ENCODE data around the gene BOC. TPM values are rescaled to one million over a fixed set of nuclear protein-coding genes. Genes with fewer than 3 reads are reported as not detected.

Gene BOC
- total and polyA plus RNA-seq, 12 donors, result 2.1 to 13.9 (median 4.9) TPM

DNA sequence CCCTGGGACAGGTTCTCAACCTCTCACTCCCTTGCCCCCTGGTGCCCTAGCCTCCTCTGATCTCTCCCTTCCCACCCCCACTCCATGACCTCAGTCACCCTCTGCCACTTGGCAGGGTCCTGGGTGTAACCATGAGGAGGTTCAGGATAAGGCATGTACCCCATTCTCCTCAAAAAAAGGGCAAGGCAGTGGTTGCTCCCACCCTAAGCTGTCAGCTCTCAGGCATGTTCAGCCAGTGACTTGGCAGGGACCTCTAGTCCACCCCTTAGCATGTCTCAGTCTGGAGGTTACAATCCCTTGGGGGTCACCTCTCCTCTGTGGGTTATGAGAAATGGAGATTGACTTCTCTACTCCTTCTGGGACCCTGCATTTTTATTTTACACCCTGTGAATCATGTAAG is 11.0 kb upstream of the BOC start:
- Histone ChIP-seq H3K4me1 (no peaks in the 10 kb centered on the region), H3K27ac (no peak overlapping the region), H3K36me3 (no peaks in the 10 kb centered on the region), H3K27me3 (peaks cover 0 to 5% (median 0%) of the 10 kb centered on the region in 7 donors), H3K4me3 (no peak overlapping the region), H3K9me3 (peaks cover 0 to 8% (median 0%) of the 10 kb centered on the region in 11 donors)
- intact Hi-C loops (cut with DNase I), result no loop called here
- ATAC-seq (no peak), DNase-seq (no peak)
- TF ChIP-seq, protein P1, sequence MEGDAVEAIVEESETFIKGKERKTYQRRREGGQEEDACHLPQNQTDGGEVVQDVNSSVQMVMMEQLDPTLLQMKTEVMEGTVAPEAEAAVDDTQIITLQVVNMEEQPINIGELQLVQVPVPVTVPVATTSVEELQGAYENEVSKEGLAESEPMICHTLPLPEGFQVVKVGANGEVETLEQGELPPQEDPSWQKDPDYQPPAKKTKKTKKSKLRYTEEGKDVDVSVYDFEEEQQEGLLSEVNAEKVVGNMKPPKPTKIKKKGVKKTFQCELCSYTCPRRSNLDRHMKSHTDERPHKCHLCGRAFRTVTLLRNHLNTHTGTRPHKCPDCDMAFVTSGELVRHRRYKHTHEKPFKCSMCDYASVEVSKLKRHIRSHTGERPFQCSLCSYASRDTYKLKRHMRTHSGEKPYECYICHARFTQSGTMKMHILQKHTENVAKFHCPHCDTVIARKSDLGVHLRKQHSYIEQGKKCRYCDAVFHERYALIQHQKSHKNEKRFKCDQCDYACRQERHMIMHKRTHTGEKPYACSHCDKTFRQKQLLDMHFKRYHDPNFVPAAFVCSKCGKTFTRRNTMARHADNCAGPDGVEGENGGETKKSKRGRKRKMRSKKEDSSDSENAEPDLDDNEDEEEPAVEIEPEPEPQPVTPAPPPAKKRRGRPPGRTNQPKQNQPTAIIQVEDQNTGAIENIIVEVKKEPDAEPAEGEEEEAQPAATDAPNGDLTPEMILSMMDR (IDR thresholded peaks at IDR 0.05), result no peak

GRCh38 chr3:113200946-113201345 is 10.4 kb upstream of the BOC start:
- H3K4me1 ChIP-seq, result no peaks in the 10 kb centered on the region
- no peaks in the 10 kb centered on the region for H3K36me3 ChIP-seq
- H3K27ac ChIP-seq, result no peak overlapping the region
- H3K9me3 ChIP-seq, result peaks cover 0 to 8% (median 0%) of the 10 kb centered on the region in 11 donors
- intact Hi-C loops (cut with DNase I), result no loop called here
- H3K27me3 ChIP-seq, result peaks cover 0 to 7% (median 0%) of the 10 kb centered on the region in 7 donors
- WGBS, 2 donors, result 75 to 81% methylated on average over 1 of the region's 1 CpG
- TF ChIP-seq, protein P1 (IDR thresholded peaks at IDR 0.05), result no peak
- DNase-seq, result no peak
- H3K4me3 ChIP-seq, result no peak overlapping the region
- ATAC-seq, result no peak

GRCh38 chr3:113204371-113204770 is 7.0 kb upstream of the BOC start:
- Histone ChIP-seq H3K27ac (no peak overlapping the region), H3K9me3 (no peaks in the 10 kb centered on the region), H3K4me1 (no peaks in the 10 kb centered on the region), H3K4me3 (no peak overlapping the region), H3K27me3 (peaks cover 0 to 22% (median 0%) of the 10 kb centered on the region in 7 donors), H3K36me3 (no peaks in the 10 kb centered on the region)
- TF ChIP-seq, protein P1 (IDR thresholded peaks at IDR 0.05), result no peak
- intact Hi-C loops (cut with DNase I), result no loop called here
- no peak for DNase-seq
- ATAC-seq, result no peak
- WGBS, 2 donors, result 59 to 66% methylated on average over 6 of the region's 6 CpGs

DNA sequence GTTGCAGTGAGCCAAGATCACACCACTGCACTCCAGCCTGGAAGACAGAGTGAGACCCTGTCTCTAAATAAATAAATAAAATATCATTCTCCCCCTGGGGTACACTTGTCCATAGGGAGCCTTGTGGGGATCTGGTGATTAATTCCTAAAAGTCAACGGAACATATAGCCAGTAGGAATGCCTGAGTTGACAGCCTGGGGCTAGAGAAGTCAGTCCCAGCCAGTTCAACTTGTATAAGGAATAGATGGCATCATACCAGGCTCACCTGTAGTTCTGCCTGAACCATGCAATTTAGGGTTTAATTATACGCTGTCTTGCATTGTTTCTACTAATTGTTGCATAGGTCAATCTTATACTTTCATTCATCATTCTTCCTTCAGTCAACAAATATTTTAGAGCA is 5.9 kb upstream of the BOC start:
- peaks cover 0 to 3% (median 0%) of the 10 kb centered on the region in 9 donors for H3K4me1 ChIP-seq
- no peak overlapping the region for H3K27ac ChIP-seq
- intact Hi-C loops (cut with DNase I), result no loop called here
- 79 to 86% methylated on average over 2 of the region's 2 CpGs for WGBS, 2 donors
- peaks cover 0 to 26% (median 0%) of the 10 kb centered on the region in 7 donors for H3K27me3 ChIP-seq
- H3K36me3 ChIP-seq, result no peaks in the 10 kb centered on the region
- TF ChIP-seq, protein P1 (IDR thresholded peaks at IDR 0.05), result no peak
- ATAC-seq, result no peak
- H3K4me3 ChIP-seq, result no peak overlapping the region
- DNase-seq, result no peak
- no peaks in the 10 kb centered on the region for H3K9me3 ChIP-seq
